ENCODE measurements around the gene TUT1. TPM values are rescaled to one million over a fixed set of nuclear protein-coding genes. Genes with fewer than 3 reads are reported as not detected.
"Not testable (repeated sequence)": the region's sequence is repeated elsewhere in the genome, so short reads cannot be mapped to it uniquely, and the experiment has no call there.

TUT1 gene
- total RNA-seq, 1 donor from 2014 or later = 38.7 TPM

DNA sequence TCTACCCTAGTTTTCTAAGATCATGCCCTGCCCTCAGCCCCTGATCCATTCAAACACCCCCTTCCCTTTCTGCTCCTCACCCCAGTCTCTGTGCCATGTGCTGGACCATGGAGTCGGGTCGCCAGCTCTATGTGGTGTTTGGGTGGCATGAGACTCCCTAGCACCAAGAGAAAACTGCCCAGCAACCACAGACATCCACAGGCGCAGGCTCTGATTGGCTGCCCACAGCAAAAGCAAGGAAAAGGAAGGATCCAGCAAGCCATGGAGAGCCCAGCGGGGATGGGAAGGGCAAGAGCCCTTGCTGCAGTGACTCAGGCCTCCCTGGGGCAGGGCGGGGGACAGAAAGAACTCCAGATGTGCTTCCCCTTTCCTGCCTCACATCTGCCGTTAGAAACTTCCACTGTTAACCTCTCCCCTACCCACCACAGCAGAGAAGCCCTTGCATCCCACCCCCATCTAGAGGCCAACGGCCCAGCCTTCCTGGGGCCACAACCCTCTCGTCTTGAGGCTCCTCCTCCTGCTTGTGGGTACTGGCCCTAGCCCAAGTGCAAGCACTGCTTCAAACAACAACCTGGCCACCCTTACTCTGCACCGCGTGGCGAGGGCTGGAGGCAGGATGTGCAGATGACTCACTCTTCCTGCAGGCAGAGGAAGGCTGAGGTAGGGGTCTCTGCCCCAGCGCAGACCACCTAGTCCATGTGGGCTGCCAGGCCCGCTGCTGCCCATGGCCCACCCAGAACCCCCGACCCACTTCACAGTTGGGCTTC, 35.0 kb downstream of the TUT1 start:
- peak; percentile 87 for DNase-seq (ENCODE audit: low spot score)
- Mint-ChIP-seq H3K9me3 (no peaks in the 10 kb centered on the region), H3K4me3 (peak overlapping the region; percentile 73), H3K36me3 (ENCODE audit: low read depth) (peaks cover 36% of the 10 kb centered on the region), H3K27ac (peak overlapping the region; percentile 99), H3K4me1 (ENCODE audit: low read depth) (peaks cover 93% of the 10 kb centered on the region), H3K27me3 (ENCODE audit: insufficient read depth) (no peaks in the 10 kb centered on the region)
- intact Hi-C loops (cut with micrococcal nuclease) = loop anchor here (1.0 to 5.0 kb wide), 6 partner anchors 10 to 589 kb away; partner anchors contain the start of genes AHNAK, C11orf98, CSKMT and FTH1

DNA sequence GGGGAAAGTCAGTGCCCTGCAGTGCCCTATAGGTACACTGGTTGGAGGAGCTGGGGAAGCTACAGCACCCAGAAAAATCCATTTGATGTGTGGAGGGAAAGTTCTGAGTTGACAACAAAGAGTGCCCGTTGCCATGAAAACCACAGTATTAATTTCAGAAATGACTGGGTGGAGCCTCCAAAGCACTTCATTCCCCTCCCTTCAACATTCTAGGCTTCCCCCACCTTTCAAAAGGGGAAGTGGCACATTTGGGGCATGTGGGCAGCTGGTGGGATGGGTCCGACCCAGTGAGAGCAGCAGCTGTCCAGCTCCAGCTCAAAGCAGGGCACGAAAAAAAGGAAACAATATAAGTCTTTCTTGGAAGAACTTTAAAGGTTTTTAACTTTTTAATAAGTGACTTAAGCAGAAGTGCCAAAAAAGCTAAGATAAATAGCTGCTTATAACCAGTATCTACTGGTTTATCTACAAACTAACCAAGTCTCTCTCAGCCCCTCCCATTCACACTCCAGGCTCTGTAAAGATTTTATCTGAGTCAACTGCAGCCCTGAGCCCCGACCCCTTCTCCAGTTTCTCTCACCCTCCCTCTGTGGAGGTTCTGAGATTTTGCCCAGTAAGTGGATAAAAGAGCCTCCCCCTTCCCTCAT, 35.7 kb downstream of the TUT1 start:
- peak; percentile 67 for DNase-seq (ENCODE audit: low spot score)
- Mint-ChIP-seq H3K9me3 (no peaks in the 10 kb centered on the region), H3K4me3 (peak overlapping the region; percentile 73), H3K27ac (peak overlapping the region; percentile 99), H3K27me3 (ENCODE audit: insufficient read depth) (no peaks in the 10 kb centered on the region), H3K4me1 (ENCODE audit: low read depth) (peaks cover 95% of the 10 kb centered on the region), H3K36me3 (ENCODE audit: low read depth) (peaks cover 32% of the 10 kb centered on the region)
- intact Hi-C loops (cut with micrococcal nuclease) = loop anchor here (1.0 to 5.0 kb wide), 7 partner anchors 9 to 588 kb away; partner anchors contain the start of genes AHNAK, C11orf98, CSKMT and FTH1

DNA sequence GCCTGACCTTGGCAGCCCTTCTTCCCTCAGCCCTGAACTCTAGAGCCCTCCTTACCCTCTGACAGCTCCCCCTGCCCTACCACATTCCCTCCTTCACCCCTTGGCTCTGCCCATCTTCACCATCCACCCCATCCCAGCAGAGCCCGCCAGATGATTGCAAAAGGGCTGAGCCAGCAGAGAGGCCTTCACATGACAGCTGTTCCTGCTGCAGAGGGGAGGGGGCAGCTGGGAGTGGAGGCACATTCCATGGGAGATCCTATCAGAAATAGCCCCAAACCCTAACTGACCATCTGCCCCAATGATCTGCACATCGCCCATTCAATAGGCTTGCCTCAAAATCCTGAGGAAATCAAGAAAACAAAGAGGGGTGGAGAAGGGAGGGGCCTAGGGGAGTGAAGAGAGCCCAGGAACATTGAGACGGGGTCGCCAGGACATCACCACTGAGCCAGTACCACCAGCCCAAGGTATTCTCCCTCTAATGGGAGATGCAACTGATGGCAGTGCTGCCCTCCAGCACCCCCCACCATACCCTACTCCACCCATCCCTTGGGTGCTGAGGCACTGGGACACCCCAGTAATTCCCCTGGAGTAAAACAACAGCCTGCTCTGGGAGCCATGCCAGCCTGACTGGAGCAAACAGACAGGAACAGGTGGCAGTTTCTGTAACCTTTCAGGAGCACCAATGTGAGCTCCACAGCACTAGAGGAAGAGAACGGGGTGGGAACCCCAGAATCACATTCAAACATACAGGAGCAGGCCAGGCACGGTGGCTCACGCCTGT, 36.7 kb downstream of the TUT1 start:
- intact Hi-C loops (cut with micrococcal nuclease) = loop anchor here (2.0 to 5.0 kb wide), 4 partner anchors 303 to 1118 kb away; partner anchors contain the start of genes ATL3, FTH1 and SLC3A2
- H3K9me3 Mint-ChIP-seq = no peaks in the 10 kb centered on the region
- peaks cover 95% of the 10 kb centered on the region for H3K4me1 Mint-ChIP-seq (ENCODE audit: low read depth)
- peak overlapping the region; percentile 59 for H3K4me3 Mint-ChIP-seq
- peaks cover 23% of the 10 kb centered on the region for H3K36me3 Mint-ChIP-seq (ENCODE audit: low read depth)
- DNase-seq (ENCODE audit: low spot score) = no peak
- H3K27ac Mint-ChIP-seq = peak overlapping the region; percentile 99
- H3K27me3 Mint-ChIP-seq (ENCODE audit: insufficient read depth) = peaks cover 7% of the 10 kb centered on the region

DNA sequence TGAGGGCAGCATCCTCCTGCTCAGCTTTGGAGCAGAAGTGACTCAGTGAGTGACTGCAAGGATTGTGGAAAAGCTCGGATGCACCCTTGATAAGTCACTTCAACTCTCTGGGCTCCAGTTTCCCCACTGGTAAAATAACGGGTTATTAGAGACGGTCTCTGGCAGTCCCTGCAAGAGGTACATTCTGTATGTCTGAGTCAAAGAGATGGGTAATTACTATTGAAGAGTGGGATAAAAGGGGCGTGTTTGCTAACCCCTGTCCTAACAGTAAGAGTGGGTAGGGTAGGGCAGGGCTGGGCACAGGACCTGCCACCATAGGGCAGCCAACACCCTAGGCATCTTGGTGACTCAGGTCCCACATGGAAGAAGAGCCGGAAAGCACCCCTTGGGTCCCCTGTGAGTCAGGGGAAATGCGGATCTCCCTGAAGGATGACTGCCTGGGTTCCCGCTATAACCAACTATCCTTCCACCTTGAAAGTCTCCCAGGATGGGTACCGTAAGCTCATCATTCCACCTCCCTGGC, 37.4 kb downstream of the TUT1 start:
- DNase-seq (ENCODE audit: low spot score) = no peak
- peaks cover 88% of the 10 kb centered on the region for H3K4me1 Mint-ChIP-seq (ENCODE audit: low read depth)
- peaks cover 8% of the 10 kb centered on the region for H3K27me3 Mint-ChIP-seq (ENCODE audit: insufficient read depth)
- H3K27ac Mint-ChIP-seq = peak overlapping the region; percentile 99
- peak overlapping the region; percentile 71 for H3K4me3 Mint-ChIP-seq
- peaks cover 16% of the 10 kb centered on the region for H3K36me3 Mint-ChIP-seq (ENCODE audit: low read depth)
- intact Hi-C loops (cut with micrococcal nuclease) = loop anchor here (2.0 to 5.0 kb wide), 2 partner anchors 327 to 1118 kb away; partner anchors contain the start of genes ATL3 and SLC3A2
- no peaks in the 10 kb centered on the region for H3K9me3 Mint-ChIP-seq

DNA sequence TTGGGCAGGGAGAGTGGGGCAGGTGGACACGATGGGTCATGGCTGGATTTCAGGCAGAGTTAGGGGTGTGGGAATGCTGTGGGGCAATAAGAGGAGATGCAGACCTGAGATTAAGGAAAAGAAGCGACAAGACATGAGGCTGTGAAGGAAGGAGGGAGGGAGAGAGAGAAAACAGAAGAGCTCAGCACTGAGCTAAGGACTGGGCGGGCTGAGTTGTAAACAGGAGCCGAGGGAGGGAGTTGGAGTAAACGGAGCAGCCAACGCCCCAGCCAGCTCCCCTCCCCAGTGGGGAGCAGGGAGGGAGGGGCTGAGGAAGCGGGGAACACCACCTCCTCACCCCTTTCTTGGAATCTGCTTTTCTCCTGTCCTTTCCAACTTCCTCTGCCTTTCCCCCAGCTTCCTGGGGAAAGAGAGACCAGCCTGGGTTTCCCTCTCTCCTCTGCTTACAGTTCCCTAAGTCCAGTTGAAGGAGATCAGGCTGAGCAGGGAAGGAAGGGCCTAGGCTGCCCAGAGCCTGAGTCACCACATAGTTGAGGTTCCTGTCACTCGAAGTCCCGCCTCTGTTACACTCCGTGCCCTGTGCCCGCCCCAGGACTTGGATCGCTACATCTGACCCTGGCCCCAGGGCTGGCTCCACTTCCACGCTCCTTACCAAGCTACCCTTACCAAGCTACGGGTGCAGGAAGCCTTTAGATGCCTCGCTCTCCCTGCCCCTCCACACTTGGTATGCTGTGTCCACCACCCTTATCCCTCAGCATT, 38.1 kb downstream of the TUT1 start:
- intact Hi-C loops (cut with micrococcal nuclease) = loop anchor here (5.0 kb wide), 1 partner anchor 1119 kb away; the partner anchor contains the start of gene ATL3
- Mint-ChIP-seq H3K4me3 (peak overlapping the region; percentile 71), H3K9me3 (no peaks in the 10 kb centered on the region), H3K27ac (peak overlapping the region; percentile 99), H3K36me3 (ENCODE audit: low read depth) (peaks cover 12% of the 10 kb centered on the region), H3K4me1 (ENCODE audit: low read depth) (peaks cover 84% of the 10 kb centered on the region), H3K27me3 (ENCODE audit: insufficient read depth) (peaks cover 12% of the 10 kb centered on the region)
- peak; percentile 56 for DNase-seq (ENCODE audit: low spot score)

DNA sequence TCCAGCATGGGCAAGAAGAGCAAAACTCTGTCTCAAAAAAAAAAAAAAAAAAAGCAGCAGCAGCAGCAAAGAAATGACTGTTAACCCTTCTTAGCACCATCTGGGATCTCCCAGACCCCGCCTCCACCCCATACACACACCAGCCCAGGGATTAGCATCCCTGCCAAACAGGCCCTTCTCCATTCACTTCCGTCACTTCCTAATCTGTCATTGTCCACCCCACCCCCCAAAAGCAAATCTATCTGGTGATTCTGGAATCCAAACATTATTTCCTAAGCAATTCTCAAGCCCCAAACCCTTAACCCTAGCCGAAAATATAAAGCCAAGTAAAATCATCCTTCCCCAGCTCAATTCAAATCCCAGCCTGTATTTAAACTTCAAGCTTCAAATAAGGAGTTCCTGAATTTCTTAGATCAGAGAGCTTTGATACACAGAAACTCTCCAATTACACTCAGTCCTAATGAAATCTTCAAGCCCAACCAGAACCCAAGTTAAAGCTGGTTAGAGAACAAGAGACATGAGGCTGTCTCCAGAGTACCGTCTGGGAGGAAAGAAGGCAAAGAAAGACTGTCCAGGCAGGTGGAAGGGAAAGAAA, 38.7 kb downstream of the TUT1 start:
- Mint-ChIP-seq H3K4me1 (ENCODE audit: low read depth) (peaks cover 88% of the 10 kb centered on the region), H3K36me3 (ENCODE audit: low read depth) (peaks cover 12% of the 10 kb centered on the region), H3K9me3 (no peaks in the 10 kb centered on the region), H3K27me3 (ENCODE audit: insufficient read depth) (peaks cover 12% of the 10 kb centered on the region), H3K4me3 (peak overlapping the region; percentile 71), H3K27ac (peak overlapping the region; percentile 99)
- DNase-seq (ENCODE audit: low spot score) = no peak
- intact Hi-C loops (cut with micrococcal nuclease) = loop anchor here (1.0 to 5.0 kb wide), 2 partner anchors 289 to 1120 kb away; partner anchors contain the start of gene ATL3

DNA sequence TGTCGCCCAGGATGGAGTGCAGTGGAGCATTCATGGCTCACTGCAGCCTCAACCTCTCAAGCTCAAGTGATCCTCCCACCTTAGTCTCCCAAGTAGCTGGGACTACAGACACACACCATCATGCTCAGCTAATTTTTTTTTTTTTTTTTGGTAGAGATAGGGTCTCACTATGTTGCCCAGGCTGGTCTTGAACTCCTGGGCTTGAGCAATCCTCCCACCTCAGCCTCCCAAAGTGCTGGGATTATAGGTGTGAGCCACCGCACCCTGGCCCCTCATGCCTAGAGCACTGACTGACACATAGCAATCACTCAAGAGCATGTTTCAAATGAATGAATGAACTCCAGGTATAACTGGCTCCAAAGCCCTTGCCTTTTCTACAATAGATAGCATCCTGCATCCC, 40.8 kb downstream of the TUT1 start:
- DNase-seq (ENCODE audit: low spot score); H3K36me3 Mint-ChIP-seq (ENCODE audit: low read depth); H3K4me3 Mint-ChIP-seq; H3K9me3 Mint-ChIP-seq: not testable (repeated sequence)
- peak overlapping the region; percentile 99 for H3K27ac Mint-ChIP-seq
- intact Hi-C loops (cut with micrococcal nuclease) = loop anchor here (5.0 kb wide), 1 partner anchor 1122 kb away; the partner anchor contains the start of gene ATL3
- peaks cover 73% of the 10 kb centered on the region for H3K4me1 Mint-ChIP-seq (ENCODE audit: low read depth)
- H3K27me3 Mint-ChIP-seq (ENCODE audit: insufficient read depth) = peaks cover 15% of the 10 kb centered on the region

DNA sequence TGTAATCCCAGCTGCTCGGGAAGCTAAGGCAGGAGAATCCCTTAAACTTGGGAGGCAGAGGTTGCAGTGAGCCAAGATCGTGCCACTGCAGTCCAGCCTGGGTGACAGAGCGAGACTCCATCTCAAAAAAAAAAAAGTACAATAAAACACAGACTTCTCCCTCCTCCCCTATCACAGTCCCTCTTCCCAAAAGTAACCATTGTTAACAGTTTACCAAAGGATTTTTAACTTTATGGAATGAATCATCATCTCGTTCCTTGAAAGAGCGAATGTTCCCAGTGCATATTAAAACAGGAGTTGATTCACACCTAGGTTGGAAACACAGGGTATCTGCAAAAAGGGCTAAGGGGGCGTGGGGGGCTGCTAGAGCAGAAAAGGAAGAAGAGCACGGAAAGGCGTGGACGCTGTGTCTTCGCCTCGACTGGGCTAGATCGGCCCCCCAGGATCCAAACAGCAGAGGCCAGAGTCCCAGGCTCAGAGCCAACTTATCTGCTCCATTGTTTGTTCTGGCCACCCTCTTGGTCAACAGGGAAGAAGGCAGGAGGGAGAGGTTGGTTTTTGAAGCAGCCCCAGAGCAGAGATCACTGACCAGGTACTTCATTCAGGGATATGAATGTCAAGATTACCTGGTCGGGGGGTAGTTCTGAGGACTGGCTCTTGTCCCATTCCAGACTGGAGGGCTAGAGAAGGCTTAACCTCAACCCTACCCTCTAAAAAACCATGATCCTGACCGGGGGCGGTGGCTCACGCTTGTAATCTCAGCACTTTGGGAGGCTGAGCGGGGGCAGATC, 42.6 kb downstream of the TUT1 start:
- no peak for DNase-seq (ENCODE audit: low spot score)
- H3K27me3 Mint-ChIP-seq (ENCODE audit: insufficient read depth) = peaks cover 15% of the 10 kb centered on the region
- intact Hi-C loops (cut with micrococcal nuclease) = no loop called here
- H3K4me3 Mint-ChIP-seq = no peak overlapping the region
- H3K4me1 Mint-ChIP-seq (ENCODE audit: low read depth) = peaks cover 73% of the 10 kb centered on the region
- no peaks in the 10 kb centered on the region for H3K36me3 Mint-ChIP-seq (ENCODE audit: low read depth)
- no peak overlapping the region for H3K27ac Mint-ChIP-seq
- no peaks in the 10 kb centered on the region for H3K9me3 Mint-ChIP-seq

DNA sequence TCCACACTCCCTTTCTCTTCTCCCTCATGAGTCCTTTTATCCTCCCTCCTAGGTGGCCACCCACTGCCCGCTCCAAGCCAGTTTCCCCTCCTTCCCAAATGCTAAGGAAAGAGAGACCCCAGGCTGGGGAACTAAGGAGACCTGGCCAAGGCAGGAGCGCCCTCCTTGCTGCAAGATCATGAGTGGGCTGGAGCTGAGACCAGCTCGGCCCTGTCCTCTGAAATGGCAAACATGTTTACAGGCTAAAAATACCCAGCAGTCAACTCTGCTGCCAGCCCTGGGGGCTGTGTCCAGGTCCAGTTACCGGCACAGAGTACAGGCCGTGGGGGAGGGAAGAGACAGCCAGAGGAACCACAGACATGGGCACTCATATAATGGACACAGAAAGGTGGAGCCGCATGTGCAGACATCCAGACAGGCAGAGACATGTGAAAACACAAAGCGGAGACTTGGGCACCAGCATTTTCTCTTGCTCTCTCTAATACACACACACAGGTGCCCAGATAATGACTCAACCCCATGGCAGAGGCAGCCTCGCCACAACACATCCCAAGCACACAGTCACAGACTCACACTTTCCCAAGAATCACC, 43.5 kb downstream of the TUT1 start:
- Mint-ChIP-seq H3K9me3 (no peaks in the 10 kb centered on the region), H3K4me3 (peak overlapping the region; percentile 79), H3K27me3 (ENCODE audit: insufficient read depth) (peaks cover 15% of the 10 kb centered on the region), H3K4me1 (ENCODE audit: low read depth) (peaks cover 72% of the 10 kb centered on the region), H3K36me3 (ENCODE audit: low read depth) (no peaks in the 10 kb centered on the region), H3K27ac (peak overlapping the region; percentile 42)
- intact Hi-C loops (cut with micrococcal nuclease) = loop anchor here (2.0 kb wide), 1 partner anchor 43 kb away; the partner anchor contains the start of gene TUT1
- DNase-seq (ENCODE audit: low spot score) = no peak

DNA sequence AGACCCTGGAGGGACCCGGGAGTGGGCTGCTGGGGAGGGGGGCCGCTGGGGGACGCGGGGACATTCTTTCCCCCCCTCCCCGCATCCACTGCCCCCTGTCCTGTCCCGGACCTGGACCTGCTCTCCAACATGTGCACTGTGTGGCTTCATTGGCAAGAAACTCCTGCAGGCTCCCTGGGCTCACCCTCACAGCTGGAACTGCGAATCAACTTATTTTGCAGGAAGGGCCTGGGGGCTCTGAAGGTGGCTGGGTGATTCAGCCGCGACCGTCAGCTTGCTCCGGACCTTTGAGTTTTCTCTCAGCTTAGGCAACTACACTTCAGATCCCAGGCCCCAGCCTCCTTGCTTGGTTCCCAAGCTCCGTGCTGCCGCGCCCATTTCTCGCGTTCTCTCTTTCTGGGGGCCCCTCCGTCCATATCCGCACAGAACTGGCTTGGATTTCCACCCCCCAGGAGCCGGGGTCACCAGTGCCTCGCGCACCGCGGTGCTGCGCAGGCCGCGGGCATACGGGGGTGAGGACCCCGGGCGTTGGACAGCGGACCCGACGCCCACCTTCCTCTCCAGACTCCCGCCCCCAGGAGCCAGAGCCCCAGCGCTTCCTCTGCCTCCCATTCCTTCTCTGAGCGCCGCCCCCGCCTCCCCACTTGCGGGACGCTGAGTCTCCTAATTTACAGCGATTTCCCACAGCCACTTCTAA, 44.2 kb downstream of the TUT1 start:
- Mint-ChIP-seq H3K27me3 (ENCODE audit: insufficient read depth) (peaks cover 15% of the 10 kb centered on the region), H3K4me3 (peak overlapping the region; percentile 79), H3K9me3 (no peaks in the 10 kb centered on the region), H3K4me1 (ENCODE audit: low read depth) (peaks cover 71% of the 10 kb centered on the region), H3K36me3 (ENCODE audit: low read depth) (no peaks in the 10 kb centered on the region), H3K27ac (peak overlapping the region; percentile 58)
- intact Hi-C loops (cut with micrococcal nuclease) = loop anchor here (1.0 to 2.0 kb wide), 2 partner anchors 9 to 44 kb away; partner anchors contain the start of gene TUT1
- DNase-seq (ENCODE audit: low spot score) = no peak
